Lower leg skin (tissue), 3 donors: ENCODE results near the gene UBR4.

Experiments
- POLR2A ChIP-seq, 2 donors: fragments of 450-650 bp; IDR thresholded peaks; one replicate each; pipeline ENCODE4 v1.6.1; 2016 to 2017; ENCODE audit warnings: antibody characterized with exemption in 2 of 2, mild to moderate bottlenecking in 1 of 2, moderate library complexity in 1 of 2
- TF ChIP-seq, protein P1 (sequence below), 3 donors: fragments of 450-650 bp; IDR thresholded peaks; one replicate each; pipeline ENCODE4 v1.5.1; 2016; ENCODE audit warnings: antibody characterized with exemption in 3 of 3, mild to moderate bottlenecking in 3 of 3, moderate library complexity in 2 of 3

DNA sequence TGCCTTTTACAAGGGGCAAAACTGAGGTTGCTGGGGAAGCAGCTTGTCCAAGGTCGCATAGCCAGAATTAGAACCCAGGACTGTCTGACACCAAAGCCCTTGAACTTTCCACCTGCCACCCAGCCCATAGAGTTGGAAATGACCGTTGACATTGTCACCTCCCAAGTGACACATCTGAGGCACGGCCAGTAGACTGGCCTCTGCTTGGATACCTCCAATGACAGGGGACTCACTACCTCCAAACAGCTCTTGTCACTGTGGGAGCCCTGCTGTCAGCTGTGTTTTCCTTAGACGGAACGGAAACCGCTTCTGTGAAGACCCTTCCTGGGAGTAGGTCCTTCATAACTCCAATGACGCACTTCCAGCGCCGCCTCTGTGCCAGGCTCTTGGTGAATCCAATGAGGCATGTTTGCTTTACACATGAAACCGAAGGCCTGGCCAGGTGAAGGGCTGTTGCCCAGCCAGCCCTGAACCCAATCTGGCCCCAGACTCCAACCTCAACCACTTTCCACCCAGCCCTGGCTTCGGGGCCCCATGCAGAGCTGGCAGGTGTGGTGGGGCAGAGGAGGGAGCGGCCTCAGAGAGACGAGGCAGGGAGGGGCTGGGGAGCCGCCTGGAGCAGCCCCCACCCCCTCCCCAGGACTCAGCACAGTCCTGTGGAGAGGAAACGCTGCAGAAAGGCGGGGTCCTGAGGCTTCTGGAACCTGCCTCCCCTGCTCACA lies 144.4 kb downstream of the UBR4 start:
- TF ChIP-seq, protein P1, sequence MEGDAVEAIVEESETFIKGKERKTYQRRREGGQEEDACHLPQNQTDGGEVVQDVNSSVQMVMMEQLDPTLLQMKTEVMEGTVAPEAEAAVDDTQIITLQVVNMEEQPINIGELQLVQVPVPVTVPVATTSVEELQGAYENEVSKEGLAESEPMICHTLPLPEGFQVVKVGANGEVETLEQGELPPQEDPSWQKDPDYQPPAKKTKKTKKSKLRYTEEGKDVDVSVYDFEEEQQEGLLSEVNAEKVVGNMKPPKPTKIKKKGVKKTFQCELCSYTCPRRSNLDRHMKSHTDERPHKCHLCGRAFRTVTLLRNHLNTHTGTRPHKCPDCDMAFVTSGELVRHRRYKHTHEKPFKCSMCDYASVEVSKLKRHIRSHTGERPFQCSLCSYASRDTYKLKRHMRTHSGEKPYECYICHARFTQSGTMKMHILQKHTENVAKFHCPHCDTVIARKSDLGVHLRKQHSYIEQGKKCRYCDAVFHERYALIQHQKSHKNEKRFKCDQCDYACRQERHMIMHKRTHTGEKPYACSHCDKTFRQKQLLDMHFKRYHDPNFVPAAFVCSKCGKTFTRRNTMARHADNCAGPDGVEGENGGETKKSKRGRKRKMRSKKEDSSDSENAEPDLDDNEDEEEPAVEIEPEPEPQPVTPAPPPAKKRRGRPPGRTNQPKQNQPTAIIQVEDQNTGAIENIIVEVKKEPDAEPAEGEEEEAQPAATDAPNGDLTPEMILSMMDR (IDR thresholded peaks at IDR 0.05) = no peak
- TF ChIP-seq POLR2A (IDR thresholded peaks at IDR 0.05) = no peak
